OCI-LY7 (cell line): ENCODE results near the gene PLXNA4. TPM values are rescaled to one million over a fixed set of nuclear protein-coding genes. Genes with fewer than 3 reads are reported as not detected.

ENCODE experiments used
- BruUV-seq: library from RNA; stranded (reverse); fragments of 400-500 nt; replicated peaks from 2 replicates; lab custom pipeline; 2021; lab: Mats Ljungman, UMichigan
- CTCF ChIA-PET: fragments of 300-600 bp; sonication (Branson Sonifier 250); formaldehyde crosslinking; loops from one replicate; lab custom pipeline; 2022; ENCODE audit warnings: antibody characterized with exemption; ENCODE audit not compliant: unreplicated experiment; lab: Charles Lee
- POLR2A ChIA-PET: fragments of 300-600 bp; sonication (Branson Sonifier 250); formaldehyde crosslinking; loops from one replicate; lab custom pipeline; 2022; ENCODE audit warnings: antibody characterized with exemption; lab: Charles Lee
- DNase-seq: peaks from one replicate; pipeline ENCODE4 v3.0.0-alpha.2; 2015; ENCODE audit warnings: low spot score
- H2AFZ ChIP-seq: fragments of 200-600 bp; sonication (generic), shearing (Covaris generic); 2 replicates; pipeline ENCODE4 v1.6.1; 2014; ENCODE audit warnings: mild to moderate bottlenecking, antibody characterized with exemption, low read length, moderate library complexity
- H3K27ac ChIP-seq: fragments of 200-600 bp; sonication (generic); 2 replicates; pipeline ENCODE4 v1.5.1; 2014; ENCODE audit warnings: mixed run types, low read depth, mild to moderate bottlenecking, moderate library complexity, low read length, inconsistent platforms; ENCODE audit not compliant: poor library complexity, severe bottlenecking
- H3K36me3 ChIP-seq: fragments of 200-600 bp; sonication (generic); 2 replicates; pipeline ENCODE4 v1.6.1; 2014; ENCODE audit warnings: mild to moderate bottlenecking, antibody characterized with exemption, low read length, moderate library complexity, mixed read lengths; ENCODE audit not compliant: insufficient read depth
- H3K4me1 ChIP-seq: fragments of 200-600 bp; sonication (generic); 2 replicates; pipeline ENCODE4 v1.5.1; 2014; ENCODE audit warnings: mild to moderate bottlenecking, low read length; ENCODE audit not compliant: insufficient read depth, poor library complexity, severe bottlenecking
- H3K4me2 ChIP-seq: fragments of 200-600 bp; sonication (generic); 2 replicates; pipeline ENCODE4 v1.6.1; 2014; ENCODE audit warnings: mild to moderate bottlenecking, low read length
- H3K4me3 ChIP-seq: fragments of 200-600 bp; sonication (generic); 2 replicates; pipeline ENCODE4 v1.5.1; 2014; ENCODE audit warnings: mild to moderate bottlenecking, low read depth, low read length; ENCODE audit not compliant: poor library complexity, severe bottlenecking
- H3K79me2 ChIP-seq: fragments of 200-600 bp; sonication (generic); 2 replicates; pipeline ENCODE4 v1.6.1; 2016; ENCODE audit warnings: low read depth, mild to moderate bottlenecking, low read length, moderate library complexity, mixed read lengths; ENCODE audit not compliant: insufficient read depth
- H3K9me2 ChIP-seq: fragments of 200-600 bp; sonication (generic); 2 replicates; pipeline ENCODE4 v1.6.1; 2016; ENCODE audit warnings: mild to moderate bottlenecking, low read length, mixed read lengths; ENCODE audit not compliant: insufficient read depth
- H3K9me3 ChIP-seq: fragments of 200-600 bp; sonication (generic); 2 replicates; pipeline ENCODE4 v1.6.1; 2014; ENCODE audit warnings: mild to moderate bottlenecking, mixed run types, low read length, mixed read lengths
- H4K20me1 ChIP-seq: fragments of 200-600 bp; sonication (generic); 2 replicates; pipeline ENCODE4 v1.6.1; 2014; ENCODE audit warnings: mild to moderate bottlenecking, antibody characterized with exemption, low read length, moderate library complexity, mixed read lengths; ENCODE audit not compliant: insufficient read depth
- CTCF ChIP-seq: fragments of 200-600 bp; sonication (generic); conservative IDR thresholded peaks from 2 replicates; pipeline ENCODE4 v1.5.1; 2014; ENCODE audit warnings: mild to moderate bottlenecking, antibody characterized with exemption, low read length, moderate library complexity, mixed read lengths
- EZH2phosphoT487 ChIP-seq: fragments of 200-600 bp; sonication (generic); IDR thresholded peaks from 2 replicates; pipeline ENCODE4 v1.6.1; 2018; ENCODE audit warnings: low read depth, borderline replicate concordance, mild to moderate bottlenecking, mixed run types, antibody characterized with exemption, low read length, moderate library complexity, mixed read lengths
- intact Hi-C: fragments of 100-400 bp; cut with micrococcal nuclease; formaldehyde crosslinking; loops from one replicate; pipeline ENCODE4 v1.10.0; 2022; ENCODE audit not compliant: unreplicated experiment
- total RNA-seq, 2 experiments: library from RNA; depleted of rRNA in 1 of 2; stranded (reverse); fragments of >200 nt in 1 of 2; shearing (Covaris generic) in 1 of 2; gene quantifications; 2 replicates each; pipeline ENCODE4 v1.2.3, GENCODE V29; 2014 to 2022

PLXNA4 gene
- total RNA-seq, 2 experiments from 2014 or later: not detected

- no peaks in the 10 kb centered on the region for H3K9me2 ChIP-seq
- CTCF ChIA-PET: no interaction called here
- POLR2A ChIA-PET: no interaction called here
- no peaks in the 10 kb centered on the region for H4K20me1 ChIP-seq
- no peak overlapping the region for H2AFZ ChIP-seq
- H3K9me3 ChIP-seq: no peaks in the 10 kb centered on the region
- H3K4me2 ChIP-seq: no peak overlapping the region
- intact Hi-C loops: no loop called here
- no peaks in the 10 kb centered on the region for H3K4me1 ChIP-seq
- H3K4me3 ChIP-seq: no peak overlapping the region
- no peak for DNase-seq
- H3K27ac ChIP-seq: no peak overlapping the region
- no TSS peak for BruUV-seq
- TF ChIP-seq CTCF (no peak), EZH2phosphoT487 (no peak)
- H3K36me3 ChIP-seq: no peaks in the 10 kb centered on the region
- H3K79me2 ChIP-seq: no peaks in the 10 kb centered on the region
These were observed 313.1 kb downstream of the PLXNA4 start for GRCh38 chr7:132263151-132263550.

GRCh38 chr7:132262160-132262470 lies 314.2 kb downstream of the PLXNA4 start:
- TF ChIP-seq CTCF (no peak), EZH2phosphoT487 (no peak)
- no peak overlapping the region for H3K27ac ChIP-seq
- H3K9me3 ChIP-seq: no peaks in the 10 kb centered on the region
- no peaks in the 10 kb centered on the region for H4K20me1 ChIP-seq
- ChIA-PET POLR2A (no interaction called here), CTCF (no interaction called here)
- H3K36me3 ChIP-seq: no peaks in the 10 kb centered on the region
- H3K79me2 ChIP-seq: no peaks in the 10 kb centered on the region
- H3K4me1 ChIP-seq: no peaks in the 10 kb centered on the region
- no peak overlapping the region for H3K4me2 ChIP-seq
- no TSS peak for BruUV-seq
- no peak overlapping the region for H2AFZ ChIP-seq
- no peaks in the 10 kb centered on the region for H3K9me2 ChIP-seq
- intact Hi-C loops: no loop called here
- no peak overlapping the region for H3K4me3 ChIP-seq
- no peak for DNase-seq

- no TSS peak for BruUV-seq
- intact Hi-C loops: no loop called here
- H3K4me1 ChIP-seq: no peaks in the 10 kb centered on the region
- no peaks in the 10 kb centered on the region for H4K20me1 ChIP-seq
- no peak overlapping the region for H3K4me3 ChIP-seq
- no peak overlapping the region for H3K27ac ChIP-seq
- H2AFZ ChIP-seq: no peak overlapping the region
- ChIA-PET POLR2A (no interaction called here), CTCF (no interaction called here)
- H3K4me2 ChIP-seq: no peak overlapping the region
- DNase-seq: no peak
- no peaks in the 10 kb centered on the region for H3K9me2 ChIP-seq
- H3K79me2 ChIP-seq: no peaks in the 10 kb centered on the region
- TF ChIP-seq CTCF (no peak), EZH2phosphoT487 (no peak)
- no peaks in the 10 kb centered on the region for H3K36me3 ChIP-seq
- no peaks in the 10 kb centered on the region for H3K9me3 ChIP-seq
These were observed 314.7 kb downstream of the PLXNA4 start for GRCh38 chr7:132261327-132262159.
